ENCODE results near the gene SORBS1. TPM values are rescaled to one million over a fixed set of nuclear protein-coding genes. Genes with fewer than 3 reads are reported as not detected.

SORBS1 gene
- total and polyA plus RNA-seq, 4 donors, result 33.2 to 71.3 (median 44.1) TPM

DNA sequence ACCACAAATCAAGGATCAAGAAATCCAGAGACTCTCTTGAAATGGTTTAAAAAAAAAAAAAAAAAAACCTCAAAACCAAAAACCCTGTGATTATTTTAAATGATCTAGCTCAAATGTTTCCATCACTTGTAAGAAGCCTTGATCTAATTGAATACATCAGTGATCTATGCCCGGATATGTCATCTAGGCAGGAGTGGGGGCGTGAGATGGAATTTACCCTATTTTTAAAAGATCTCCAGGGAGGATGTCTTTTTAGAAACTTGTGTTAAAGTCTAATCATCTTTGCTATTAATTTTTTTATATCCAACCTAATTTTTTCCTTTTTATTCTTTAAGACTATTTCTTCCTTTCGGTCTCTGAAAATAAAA, 169.0 kb downstream of the SORBS1 start:
- Histone ChIP-seq H3K9ac (ENCODE audit: low read depth in 1 of 2, low read length in 2 of 2) (no peak overlapping the region), H3K4me3 (ENCODE audit: low read depth in 1 of 3, low read length in 3 of 3) (no peak overlapping the region), H3K27me3 (ENCODE audit: control insufficient read depth in 4 of 4, insufficient read depth in 4 of 4, low read length in 3 of 4) (no peaks in the 10 kb centered on the region), H3K36me3 (ENCODE audit: control insufficient read depth in 4 of 4, insufficient read depth in 3 of 4, low read depth in 1 of 4, low read length in 3 of 4) (peaks cover 6 to 41% (median 22%) of the 10 kb centered on the region in 4 donors), H3K4me1 (ENCODE audit: control insufficient read depth in 4 of 4, insufficient read depth in 4 of 4, low read length in 3 of 4) (peaks cover 0 to 17% (median 14%) of the 10 kb centered on the region in 4 donors), H3K27ac (ENCODE audit: low read depth in 1 of 2, low read length in 2 of 2) (no peak overlapping the region), H3K9me3 (ENCODE audit: control insufficient read depth in 4 of 4, low read length in 3 of 4) (no peaks in the 10 kb centered on the region)
- no peak for DNase-seq (ENCODE audit: low spot score)
- TF ChIP-seq NR2F2 (IDR thresholded peaks at IDR 0.05), result no peak
- TF ChIP-seq EGR1 (IDR thresholded peaks at IDR 0.05; ENCODE audit: low read depth in 2 of 2), result no peak
- TF ChIP-seq MAX (IDR thresholded peaks at IDR 0.05), result no peak
- no peak for TF ChIP-seq FOXA2 (IDR thresholded peaks at IDR 0.05)
- TF ChIP-seq JUND (IDR thresholded peaks at IDR 0.05), result no peak
- no peak for TF ChIP-seq TAF1 (conservative IDR thresholded peaks at IDR 0.05)
- TF ChIP-seq YY1 (IDR thresholded peaks at IDR 0.05), result no peak
- TF ChIP-seq CTCF (IDR thresholded peaks at IDR 0.05; ENCODE audit: low read depth, low read length, missing input control), result no peak
- TF ChIP-seq HNF4A (conservative IDR thresholded peaks at IDR 0.05), result no peak
- TF ChIP-seq RAD21 (IDR thresholded peaks at IDR 0.05), result no peak
- no peak for TF ChIP-seq ZBTB33 (IDR thresholded peaks at IDR 0.05)
- TF ChIP-seq SP1 (IDR thresholded peaks at IDR 0.05), result no peak
- TF ChIP-seq GABPA (IDR thresholded peaks at IDR 0.05 in 1 of 2, conservative IDR thresholded peaks at IDR 0.05 in 1 of 2), result no peak
- 90% methylated on average over 3 of the region's 3 CpGs for WGBS

DNA sequence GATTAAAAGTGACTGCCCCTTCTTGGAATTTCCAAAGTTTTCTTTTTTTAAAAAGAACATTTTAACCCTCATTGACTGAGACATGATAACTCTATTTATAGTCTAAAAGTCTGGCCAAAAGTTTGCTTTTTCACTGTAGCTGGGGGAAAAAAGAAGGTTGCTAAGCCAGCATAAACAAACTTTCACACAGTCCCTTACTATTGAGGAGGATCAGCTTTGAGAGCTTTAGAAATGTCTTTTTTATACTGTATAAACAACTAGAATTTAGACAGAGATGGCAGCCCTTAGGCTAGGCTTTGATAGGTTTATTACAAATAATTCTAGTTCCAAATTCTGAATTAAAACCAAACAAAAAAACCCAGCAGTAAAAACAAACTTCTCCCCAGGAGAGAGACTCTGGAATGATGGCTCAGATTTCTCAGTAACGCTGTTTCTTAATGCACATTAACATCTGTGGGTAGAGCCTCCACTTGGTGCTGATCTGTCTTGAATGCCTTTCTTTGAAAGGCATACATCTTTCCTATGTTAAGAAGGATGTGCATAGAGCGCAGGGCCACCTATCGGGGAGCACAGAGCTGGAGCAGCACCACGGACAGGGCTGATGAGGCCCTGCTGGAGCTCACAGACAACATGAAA, 169.5 kb downstream of the SORBS1 start:
- H3K27ac ChIP-seq (ENCODE audit: low read depth in 1 of 2, low read length in 2 of 2), result peak overlapping the region in 1 of 2 donors; percentile 13
- H3K4me1 ChIP-seq (ENCODE audit: control insufficient read depth in 4 of 4, insufficient read depth in 4 of 4, low read length in 3 of 4), result peaks cover 0 to 19% (median 15%) of the 10 kb centered on the region in 4 donors
- no peak for DNase-seq (ENCODE audit: low spot score)
- no peak overlapping the region for H3K9ac ChIP-seq (ENCODE audit: low read depth in 1 of 2, low read length in 2 of 2)
- H3K36me3 ChIP-seq (ENCODE audit: control insufficient read depth in 4 of 4, insufficient read depth in 3 of 4, low read depth in 1 of 4, low read length in 3 of 4), result peaks cover 6 to 36% (median 18%) of the 10 kb centered on the region in 4 donors
- TF ChIP-seq, protein P1, sequence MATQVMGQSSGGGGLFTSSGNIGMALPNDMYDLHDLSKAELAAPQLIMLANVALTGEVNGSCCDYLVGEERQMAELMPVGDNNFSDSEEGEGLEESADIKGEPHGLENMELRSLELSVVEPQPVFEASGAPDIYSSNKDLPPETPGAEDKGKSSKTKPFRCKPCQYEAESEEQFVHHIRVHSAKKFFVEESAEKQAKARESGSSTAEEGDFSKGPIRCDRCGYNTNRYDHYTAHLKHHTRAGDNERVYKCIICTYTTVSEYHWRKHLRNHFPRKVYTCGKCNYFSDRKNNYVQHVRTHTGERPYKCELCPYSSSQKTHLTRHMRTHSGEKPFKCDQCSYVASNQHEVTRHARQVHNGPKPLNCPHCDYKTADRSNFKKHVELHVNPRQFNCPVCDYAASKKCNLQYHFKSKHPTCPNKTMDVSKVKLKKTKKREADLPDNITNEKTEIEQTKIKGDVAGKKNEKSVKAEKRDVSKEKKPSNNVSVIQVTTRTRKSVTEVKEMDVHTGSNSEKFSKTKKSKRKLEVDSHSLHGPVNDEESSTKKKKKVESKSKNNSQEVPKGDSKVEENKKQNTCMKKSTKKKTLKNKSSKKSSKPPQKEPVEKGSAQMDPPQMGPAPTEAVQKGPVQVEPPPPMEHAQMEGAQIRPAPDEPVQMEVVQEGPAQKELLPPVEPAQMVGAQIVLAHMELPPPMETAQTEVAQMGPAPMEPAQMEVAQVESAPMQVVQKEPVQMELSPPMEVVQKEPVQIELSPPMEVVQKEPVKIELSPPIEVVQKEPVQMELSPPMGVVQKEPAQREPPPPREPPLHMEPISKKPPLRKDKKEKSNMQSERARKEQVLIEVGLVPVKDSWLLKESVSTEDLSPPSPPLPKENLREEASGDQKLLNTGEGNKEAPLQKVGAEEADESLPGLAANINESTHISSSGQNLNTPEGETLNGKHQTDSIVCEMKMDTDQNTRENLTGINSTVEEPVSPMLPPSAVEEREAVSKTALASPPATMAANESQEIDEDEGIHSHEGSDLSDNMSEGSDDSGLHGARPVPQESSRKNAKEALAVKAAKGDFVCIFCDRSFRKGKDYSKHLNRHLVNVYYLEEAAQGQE (IDR thresholded peaks at IDR 0.05), result peak; percentile 89
- TF ChIP-seq CTCF (IDR thresholded peaks at IDR 0.05; ENCODE audit: low read depth, low read length, missing input control), result no peak
- H3K9me3 ChIP-seq (ENCODE audit: control insufficient read depth in 4 of 4, low read length in 3 of 4), result no peaks in the 10 kb centered on the region
- H3K4me3 ChIP-seq (ENCODE audit: low read depth in 1 of 3, low read length in 3 of 3), result no peak overlapping the region
- H3K27me3 ChIP-seq (ENCODE audit: control insufficient read depth in 4 of 4, insufficient read depth in 4 of 4, low read length in 3 of 4), result no peaks in the 10 kb centered on the region
- WGBS, result 82% methylated on average over 4 of the region's 4 CpGs

Measured in liver (tissue), 9 donors.